ENCODE results near the gene MRC2. TPM values are rescaled to one million over a fixed set of nuclear protein-coding genes. Genes with fewer than 3 reads are reported as not detected.
A peak's percentile ranks its signal among the peaks of the same experiment; 100 is the strongest.

MRC2 gene
- total RNA-seq, 1 donor from 2014 or later, result 418 TPM

- no peaks in the 10 kb centered on the region for H3K9me3 Mint-ChIP-seq (ENCODE audit: unreplicated experiment)
- TF ChIP-seq, protein P1, sequence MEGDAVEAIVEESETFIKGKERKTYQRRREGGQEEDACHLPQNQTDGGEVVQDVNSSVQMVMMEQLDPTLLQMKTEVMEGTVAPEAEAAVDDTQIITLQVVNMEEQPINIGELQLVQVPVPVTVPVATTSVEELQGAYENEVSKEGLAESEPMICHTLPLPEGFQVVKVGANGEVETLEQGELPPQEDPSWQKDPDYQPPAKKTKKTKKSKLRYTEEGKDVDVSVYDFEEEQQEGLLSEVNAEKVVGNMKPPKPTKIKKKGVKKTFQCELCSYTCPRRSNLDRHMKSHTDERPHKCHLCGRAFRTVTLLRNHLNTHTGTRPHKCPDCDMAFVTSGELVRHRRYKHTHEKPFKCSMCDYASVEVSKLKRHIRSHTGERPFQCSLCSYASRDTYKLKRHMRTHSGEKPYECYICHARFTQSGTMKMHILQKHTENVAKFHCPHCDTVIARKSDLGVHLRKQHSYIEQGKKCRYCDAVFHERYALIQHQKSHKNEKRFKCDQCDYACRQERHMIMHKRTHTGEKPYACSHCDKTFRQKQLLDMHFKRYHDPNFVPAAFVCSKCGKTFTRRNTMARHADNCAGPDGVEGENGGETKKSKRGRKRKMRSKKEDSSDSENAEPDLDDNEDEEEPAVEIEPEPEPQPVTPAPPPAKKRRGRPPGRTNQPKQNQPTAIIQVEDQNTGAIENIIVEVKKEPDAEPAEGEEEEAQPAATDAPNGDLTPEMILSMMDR (IDR thresholded peaks at IDR 0.05), result no peak
- no peak for DNase-seq (ENCODE audit: extremely low spot score, unreplicated experiment)
- peaks cover 53% of the 10 kb centered on the region for H3K4me1 Mint-ChIP-seq (ENCODE audit: unreplicated experiment)
- peak overlapping the region; percentile 54 for H3K4me3 Mint-ChIP-seq (ENCODE audit: unreplicated experiment)
- peaks cover 14% of the 10 kb centered on the region for H3K36me3 Mint-ChIP-seq (ENCODE audit: unreplicated experiment)
- peak overlapping the region; percentile 88 for H3K27ac Mint-ChIP-seq (ENCODE audit: unreplicated experiment)
- no peaks in the 10 kb centered on the region for H3K27me3 Mint-ChIP-seq (ENCODE audit: unreplicated experiment)
Measured at GRCh38 chr17:62653826-62654761, 26.6 kb downstream of the MRC2 start.

DNA sequence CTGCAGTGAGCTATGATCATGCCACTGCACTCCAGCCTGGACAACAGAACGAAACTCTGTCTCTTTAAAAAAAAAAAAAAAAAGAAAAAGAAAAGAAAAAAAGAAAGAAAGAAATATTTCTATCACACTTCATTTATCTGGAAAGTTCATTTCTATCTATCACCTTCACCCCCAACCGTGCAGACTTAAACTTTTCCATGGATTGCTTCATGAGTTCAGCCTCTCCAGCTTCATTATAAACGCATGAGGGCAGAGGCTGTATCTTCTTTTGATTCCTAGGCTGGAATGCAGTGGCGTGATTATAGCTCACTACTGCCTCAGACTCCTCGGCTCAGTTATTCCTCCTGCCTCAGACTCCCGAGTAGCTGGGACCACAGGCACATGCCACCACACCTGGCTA, 28.2 kb downstream of the MRC2 start:
- H3K36me3 Mint-ChIP-seq (ENCODE audit: unreplicated experiment), result peaks cover 23% of the 10 kb centered on the region
- peaks cover 53% of the 10 kb centered on the region for H3K4me1 Mint-ChIP-seq (ENCODE audit: unreplicated experiment)
- TF ChIP-seq, protein P1 (IDR thresholded peaks at IDR 0.05), result no peak
- no peak overlapping the region for H3K4me3 Mint-ChIP-seq (ENCODE audit: unreplicated experiment)
- DNase-seq (ENCODE audit: extremely low spot score, unreplicated experiment), result no peak
- peaks cover 2% of the 10 kb centered on the region for H3K9me3 Mint-ChIP-seq (ENCODE audit: unreplicated experiment)
- H3K27me3 Mint-ChIP-seq (ENCODE audit: unreplicated experiment), result no peaks in the 10 kb centered on the region
- H3K27ac Mint-ChIP-seq (ENCODE audit: unreplicated experiment), result no peak overlapping the region

DNA sequence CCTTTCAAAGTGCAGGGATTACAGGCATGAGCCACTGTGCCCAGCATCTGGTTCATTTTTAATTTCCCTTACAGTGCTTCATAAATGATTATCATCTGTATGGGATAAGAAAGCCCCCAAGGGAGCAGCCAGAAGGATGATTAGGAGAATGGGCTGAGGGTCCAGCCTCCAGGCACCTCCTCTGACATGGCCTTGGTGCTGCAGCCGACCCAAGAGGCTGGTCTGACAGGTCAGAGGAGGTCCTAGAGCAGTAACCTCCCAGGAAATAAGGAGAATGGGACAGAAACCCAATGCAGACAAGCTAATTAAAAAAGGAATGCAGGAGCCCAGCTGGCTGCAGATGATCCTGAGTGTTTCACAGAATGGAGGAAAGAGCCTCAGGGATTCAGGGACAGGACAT, 29.0 kb downstream of the MRC2 start:
- TF ChIP-seq, protein P1 (IDR thresholded peaks at IDR 0.05), result no peak
- no peak overlapping the region for H3K27ac Mint-ChIP-seq (ENCODE audit: unreplicated experiment)
- H3K27me3 Mint-ChIP-seq (ENCODE audit: unreplicated experiment), result no peaks in the 10 kb centered on the region
- no peak overlapping the region for H3K4me3 Mint-ChIP-seq (ENCODE audit: unreplicated experiment)
- H3K4me1 Mint-ChIP-seq (ENCODE audit: unreplicated experiment), result peaks cover 51% of the 10 kb centered on the region
- peaks cover 6% of the 10 kb centered on the region for H3K9me3 Mint-ChIP-seq (ENCODE audit: unreplicated experiment)
- no peak for DNase-seq (ENCODE audit: extremely low spot score, unreplicated experiment)
- H3K36me3 Mint-ChIP-seq (ENCODE audit: unreplicated experiment), result peaks cover 27% of the 10 kb centered on the region

GRCh38 chr17:62657145-62657665, 29.7 kb downstream of the MRC2 start:
- peaks cover 27% of the 10 kb centered on the region for H3K36me3 Mint-ChIP-seq (ENCODE audit: unreplicated experiment)
- no peak overlapping the region for H3K4me3 Mint-ChIP-seq (ENCODE audit: unreplicated experiment)
- H3K9me3 Mint-ChIP-seq (ENCODE audit: unreplicated experiment), result peaks cover 6% of the 10 kb centered on the region
- H3K4me1 Mint-ChIP-seq (ENCODE audit: unreplicated experiment), result peaks cover 46% of the 10 kb centered on the region
- no peaks in the 10 kb centered on the region for H3K27me3 Mint-ChIP-seq (ENCODE audit: unreplicated experiment)
- TF ChIP-seq, protein P1 (IDR thresholded peaks at IDR 0.05), result no peak
- no peak for DNase-seq (ENCODE audit: extremely low spot score, unreplicated experiment)
- H3K27ac Mint-ChIP-seq (ENCODE audit: unreplicated experiment), result peak overlapping the region; percentile 16

- peaks cover 6% of the 10 kb centered on the region for H3K9me3 Mint-ChIP-seq (ENCODE audit: unreplicated experiment)
- DNase-seq (ENCODE audit: extremely low spot score, unreplicated experiment), result no peak
- H3K4me3 Mint-ChIP-seq (ENCODE audit: unreplicated experiment), result no peak overlapping the region
- peaks cover 47% of the 10 kb centered on the region for H3K4me1 Mint-ChIP-seq (ENCODE audit: unreplicated experiment)
- no peak overlapping the region for H3K27ac Mint-ChIP-seq (ENCODE audit: unreplicated experiment)
- H3K27me3 Mint-ChIP-seq (ENCODE audit: unreplicated experiment), result no peaks in the 10 kb centered on the region
- TF ChIP-seq, protein P1 (IDR thresholded peaks at IDR 0.05), result no peak
- H3K36me3 Mint-ChIP-seq (ENCODE audit: unreplicated experiment), result peaks cover 27% of the 10 kb centered on the region
Measured at GRCh38 chr17:62657690-62658089, 30.2 kb downstream of the MRC2 start.
